ENCODE results near the gene ATG7. TPM values are rescaled to one million over a fixed set of nuclear protein-coding genes. Genes with fewer than 3 reads are reported as not detected.
A peak's percentile ranks its signal among the peaks of the same experiment; 100 is the strongest.

Gene ATG7
- total RNA-seq, 3 donors from 2014 or later (not counting 1 experiment from before 2014, with no cell fraction given), result 55.3 to 72.9 (median 68.6) TPM

DNA sequence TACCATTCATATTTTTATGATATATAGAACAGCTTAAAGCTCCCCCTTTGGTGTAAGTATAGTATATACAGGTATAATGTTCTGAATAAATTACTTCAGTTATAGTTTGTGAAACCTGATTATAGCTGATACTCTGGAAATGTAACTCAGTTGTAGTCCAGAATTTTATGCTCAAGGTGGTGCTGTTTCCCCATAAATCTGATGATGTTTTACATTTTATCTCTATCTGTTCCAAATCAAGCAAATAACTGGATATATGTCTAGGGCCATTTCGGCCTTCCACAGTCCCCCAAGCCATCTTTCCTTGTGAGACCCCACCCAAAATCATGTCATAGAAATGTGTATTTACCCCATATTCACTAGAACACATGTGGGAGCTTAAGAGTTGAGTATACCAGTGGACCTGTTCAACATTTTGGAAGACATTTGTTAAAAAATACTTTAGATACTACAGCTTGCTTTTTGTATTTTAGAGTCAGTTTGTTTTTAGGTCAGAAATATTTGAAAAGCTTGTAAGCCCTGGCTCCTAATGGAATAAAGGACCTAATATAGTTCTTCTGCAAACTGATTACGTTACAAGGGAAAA is 107.1 kb downstream of the ATG7 start:
- no peak overlapping the region for H3K4me3 ChIP-seq (ENCODE audit: low read length)
- peak; percentile 58 for TF ChIP-seq CTCF (IDR thresholded peaks at IDR 0.05)
- Mint-ChIP-seq H3K27me3 (ENCODE audit: low read depth in 2 of 2) (no peaks in the 10 kb centered on the region), H3K36me3 (no peaks in the 10 kb centered on the region), H3K27ac (peak overlapping the region in 1 of 2 donors; percentile 18), H3K9me3 (no peaks in the 10 kb centered on the region), H3K4me1 (no peaks in the 10 kb centered on the region), H3K4me3 (no peak overlapping the region)
- no peak overlapping the region for H3K27ac ChIP-seq (ENCODE audit: low read length)
- H3K4me1 ChIP-seq (ENCODE audit: control insufficient read depth, insufficient read depth, low read length), result no peaks in the 10 kb centered on the region
- ATAC-seq (peak in 1 of 3 donors; percentile 61), DNase-seq (peak in 1 of 2 donors; percentile 68)
- no peaks in the 10 kb centered on the region for H3K9me3 ChIP-seq (ENCODE audit: control insufficient read depth, insufficient read depth, low read length)
- H3K27me3 ChIP-seq (ENCODE audit: control insufficient read depth, insufficient read depth, low read length), result no peaks in the 10 kb centered on the region
- H3K36me3 ChIP-seq (ENCODE audit: control insufficient read depth, insufficient read depth, low read length), result no peaks in the 10 kb centered on the region
- intact Hi-C loops (cut with micrococcal nuclease), result loop anchor here (1.0 kb wide), 1 partner anchor 273 kb away; no protein-coding TSS in a partner anchor
- WGBS (ENCODE audit: insufficient coverage), result 85% methylated on average over 2 of the region's 2 CpGs

DNA sequence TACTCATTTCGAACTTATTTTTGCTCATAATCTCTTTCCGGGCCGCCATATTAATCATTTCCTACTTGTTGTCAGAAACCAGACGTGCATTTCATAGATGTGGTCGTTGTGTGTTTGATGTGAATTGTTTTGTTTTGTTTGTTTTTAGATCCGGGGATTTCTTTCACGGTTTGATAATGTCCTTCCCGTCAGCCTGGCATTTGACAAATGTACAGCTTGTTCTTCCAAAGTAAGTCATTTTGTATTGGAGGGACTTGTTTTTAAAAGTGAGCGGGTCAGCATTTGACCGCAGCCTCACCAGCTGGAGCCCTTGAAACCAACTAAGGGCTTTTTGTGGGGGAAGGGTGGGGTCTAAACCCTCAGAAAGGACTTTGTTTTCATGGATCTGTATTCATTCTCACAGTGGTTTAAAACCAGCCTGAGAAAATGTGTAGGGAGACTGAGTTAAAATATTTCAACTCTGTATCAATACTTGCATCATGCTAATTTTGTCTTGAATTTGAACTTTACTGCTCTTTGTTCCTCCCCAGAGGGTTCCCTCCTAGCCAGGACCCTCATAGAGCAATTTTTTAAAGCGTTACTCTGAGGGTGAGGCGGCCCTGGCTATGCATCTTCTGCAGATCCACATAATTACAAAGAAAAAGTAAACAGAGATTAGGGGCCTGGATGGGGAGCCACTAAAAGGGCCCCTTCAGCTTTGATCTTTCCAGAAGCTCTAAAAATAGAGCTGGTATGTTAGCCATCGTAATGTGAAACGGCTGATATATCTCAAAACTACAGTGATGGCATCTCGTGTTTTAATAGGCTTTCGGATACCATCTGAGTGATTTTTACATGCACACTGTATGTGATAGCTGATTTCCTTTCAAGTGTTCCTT is 107.9 kb downstream of the ATG7 start:
- H3K27ac ChIP-seq (ENCODE audit: low read length), result no peak overlapping the region
- H3K27me3 ChIP-seq (ENCODE audit: control insufficient read depth, insufficient read depth, low read length), result no peaks in the 10 kb centered on the region
- no peaks in the 10 kb centered on the region for H3K36me3 ChIP-seq (ENCODE audit: control insufficient read depth, insufficient read depth, low read length)
- ATAC-seq (no peak), DNase-seq (no peak)
- H3K4me3 ChIP-seq (ENCODE audit: low read length), result no peak overlapping the region
- H3K4me1 Mint-ChIP-seq, result no peaks in the 10 kb centered on the region
- H3K27ac Mint-ChIP-seq, result peak overlapping the region in 1 of 2 donors; percentile 18
- H3K4me3 Mint-ChIP-seq, result no peak overlapping the region
- intact Hi-C loops (cut with micrococcal nuclease), result loop anchor here (1.0 kb wide), 1 partner anchor 272 kb away; no protein-coding TSS in a partner anchor
- no peaks in the 10 kb centered on the region for H3K27me3 Mint-ChIP-seq (ENCODE audit: low read depth in 2 of 2)
- H3K36me3 Mint-ChIP-seq, result no peaks in the 10 kb centered on the region
- no peaks in the 10 kb centered on the region for H3K9me3 Mint-ChIP-seq
- WGBS (ENCODE audit: insufficient coverage), result 94% methylated on average over 16 of the region's 16 CpGs
- no peak for TF ChIP-seq CTCF (IDR thresholded peaks at IDR 0.05)
- H3K4me1 ChIP-seq (ENCODE audit: control insufficient read depth, insufficient read depth, low read length), result no peaks in the 10 kb centered on the region
- no peaks in the 10 kb centered on the region for H3K9me3 ChIP-seq (ENCODE audit: control insufficient read depth, insufficient read depth, low read length)

DNA sequence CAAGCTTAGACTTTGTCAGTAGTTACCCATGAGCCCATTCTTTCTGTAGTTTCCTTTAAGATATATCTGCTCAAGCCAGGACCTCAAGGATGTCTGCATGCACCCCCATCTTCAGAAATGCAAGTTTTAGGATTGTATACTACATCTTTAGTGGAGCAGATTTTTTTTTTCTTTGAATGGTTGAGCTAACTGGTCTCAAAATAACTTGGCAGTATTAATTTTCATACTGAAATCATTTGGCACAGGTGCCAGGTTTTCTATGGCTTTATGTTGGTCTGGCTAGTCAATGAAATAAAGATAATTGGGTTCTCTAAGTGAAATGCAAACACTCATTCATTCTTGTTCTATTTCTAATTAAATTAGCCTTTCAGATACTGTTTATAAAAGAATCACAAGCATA is 108.9 kb downstream of the ATG7 start:
- Histone ChIP-seq H3K4me3 (ENCODE audit: low read length) (no peak overlapping the region), H3K36me3 (ENCODE audit: control insufficient read depth, insufficient read depth, low read length) (peaks cover 3% of the 10 kb centered on the region), H3K4me1 (ENCODE audit: control insufficient read depth, insufficient read depth, low read length) (no peaks in the 10 kb centered on the region), H3K9me3 (ENCODE audit: control insufficient read depth, insufficient read depth, low read length) (no peaks in the 10 kb centered on the region), H3K27ac (ENCODE audit: low read length) (no peak overlapping the region), H3K27me3 (ENCODE audit: control insufficient read depth, insufficient read depth, low read length) (no peaks in the 10 kb centered on the region)
- Mint-ChIP-seq H3K4me3 (no peak overlapping the region), H3K27me3 (ENCODE audit: low read depth in 2 of 2) (no peaks in the 10 kb centered on the region), H3K9me3 (no peaks in the 10 kb centered on the region), H3K36me3 (no peaks in the 10 kb centered on the region), H3K27ac (no peak overlapping the region), H3K4me1 (no peaks in the 10 kb centered on the region)
- DNase-seq (no peak), ATAC-seq (no peak)
- intact Hi-C loops (cut with micrococcal nuclease), result no loop called here
- TF ChIP-seq CTCF (IDR thresholded peaks at IDR 0.05), result no peak

Measured in natural killer cell (primary cell).